PC-9 (cell line): ENCODE measurements around the gene GNAO1. TPM values are rescaled to one million over a fixed set of nuclear protein-coding genes. Genes with fewer than 3 reads are reported as not detected.
"Not testable (repeated sequence)": the region's sequence is repeated elsewhere in the genome, so short reads cannot be mapped to it uniquely, and the experiment has no call there.

Experiments
- BruUV-seq: library from RNA; stranded (reverse); fragments of 400-500 nt; replicated peaks from 2 replicates; lab custom pipeline; 2021; lab: Mats Ljungman, UMichigan
- CTCF ChIA-PET: fragments of 300-600 bp; sonication (Branson Sonifier 250); formaldehyde crosslinking; loops from one replicate; lab custom pipeline; 2022; ENCODE audit warnings: antibody characterized with exemption; lab: Charles Lee
- POLR2A ChIA-PET: fragments of 300-600 bp; sonication (Branson Sonifier 250); formaldehyde crosslinking; loops from one replicate; lab custom pipeline; 2022; ENCODE audit warnings: antibody characterized with exemption; ENCODE audit not compliant: unreplicated experiment; lab: Charles Lee
- DNase-seq, 2 experiments: peaks; one replicate each; pipeline versions ENCODE4 v3.0.0 to v3.0.0-alpha.2; 2015 to 2022; ENCODE audit warnings: mixed read lengths in 1 of 2
- H2AFZ ChIP-seq: fragments of 200-600 bp; sonication (generic); 2 replicates; pipeline ENCODE4 v1.8.1; 2017; ENCODE audit warnings: antibody characterized with exemption
- H3F3A ChIP-seq: fragments of 200-600 bp; sonication (generic); 2 replicates; pipeline ENCODE4 v1.8.1; 2017; ENCODE audit warnings: antibody characterized with exemption, mild to moderate bottlenecking, low read depth; ENCODE audit not compliant: insufficient read depth
- H3K27ac ChIP-seq: fragments of 200-600 bp; sonication (generic); 2 replicates; pipeline ENCODE4 v1.6.1; 2016; ENCODE audit warnings: mixed run types
- H3K27me3 ChIP-seq: fragments of 200-600 bp; sonication (generic); 2 replicates; pipeline ENCODE4 v1.6.1; 2016; ENCODE audit warnings: low read depth, mixed run types; ENCODE audit not compliant: insufficient read depth
- H3K36me3 ChIP-seq: fragments of 200-600 bp; sonication (generic); 2 replicates; pipeline ENCODE4 v1.6.1; 2016; ENCODE audit warnings: low read depth, mixed run types
- H3K4me1 ChIP-seq: fragments of 200-600 bp; sonication (generic); replicated peaks from 2 replicates; pipeline ENCODE4 v1.6.1; 2016; ENCODE audit warnings: mixed run types; ENCODE audit not compliant: insufficient read depth
- H3K4me2 ChIP-seq: fragments of 200-600 bp; sonication (generic); 2 replicates; pipeline ENCODE4 v1.6.1; 2017; ENCODE audit warnings: mixed run types
- H3K4me3 ChIP-seq: fragments of 200-600 bp; sonication (generic); 2 replicates; pipeline ENCODE4 v1.6.1; 2016; ENCODE audit warnings: mixed run types
- H3K79me2 ChIP-seq: fragments of 200-600 bp; sonication (generic); 2 replicates; pipeline ENCODE4 v1.6.1; 2017; ENCODE audit warnings: low read depth, mixed run types
- H3K9me2 ChIP-seq: fragments of 200-600 bp; sonication (generic); 2 replicates; pipeline ENCODE4 v1.8.1; 2017; ENCODE audit warnings: mild to moderate bottlenecking; ENCODE audit not compliant: insufficient read depth
- H3K9me3 ChIP-seq: fragments of 200-600 bp; sonication (generic); 2 replicates; pipeline ENCODE4 v1.8.1; 2016; ENCODE audit warnings: low read depth; ENCODE audit not compliant: insufficient read depth
- H4K20me1 ChIP-seq: fragments of 200-600 bp; sonication (generic); 2 replicates; pipeline ENCODE4 v1.8.1; 2017; ENCODE audit not compliant: insufficient read depth
- CTCF ChIP-seq: fragments of 200-600 bp; sonication (generic); conservative IDR thresholded peaks from 2 replicates; pipeline ENCODE4 v1.6.1; 2017; ENCODE audit warnings: mixed run types, antibody characterized with exemption, mild to moderate bottlenecking, moderate library complexity
- EZH2 ChIP-seq: fragments of 200-600 bp; sonication (generic); IDR thresholded peaks from 2 replicates; pipeline ENCODE4 v1.8.0; 2017; ENCODE audit warnings: antibody characterized with exemption, low read depth
- intact Hi-C: fragments of 100-400 bp; cut with micrococcal nuclease; formaldehyde crosslinking; loops from one replicate; pipeline ENCODE4 v1.10.0; 2022; ENCODE audit not compliant: unreplicated experiment
- total RNA-seq: library from RNA; stranded (reverse); gene quantifications from 2 replicates; pipeline ENCODE4 v1.2.3, GENCODE V29; 2021

GNAO1 gene
- total RNA-seq, 1 experiment from 2014 or later, result 2.8 TPM

- ChIA-PET CTCF (no interaction called here), POLR2A (no interaction called here)
- Histone ChIP-seq H3K9me2 (no peaks in the 10 kb centered on the region), H3K27me3 (no peaks in the 10 kb centered on the region), H3K79me2 (peaks cover 34% of the 10 kb centered on the region), H3K9me3 (no peaks in the 10 kb centered on the region), H2AFZ (no peak overlapping the region), H3K4me1 (peaks cover 45% of the 10 kb centered on the region), H3K4me2 (peak overlapping the region; percentile 43), H3K36me3 (peaks cover 16% of the 10 kb centered on the region), H3K27ac (peak overlapping the region; percentile 24; the same call in 1 of the 2 replicates), H3K4me3 (no peak overlapping the region), H3F3A (peaks cover 39% of the 10 kb centered on the region; the same call in 1 of the 2 replicates), H4K20me1 (peaks cover 3% of the 10 kb centered on the region; the same call in 1 of the 2 replicates)
- no peak for TF ChIP-seq EZH2
- no peak for TF ChIP-seq CTCF
- intact Hi-C loops, result loop anchor here (5.0 kb wide), 1 partner anchor 870 kb away; no protein-coding TSS in a partner anchor
- no TSS peak for BruUV-seq
- peak in 1 of 2 experiments; percentile 33 for DNase-seq
Observed at GRCh38 chr16:56372013-56372634, 180.8 kb downstream of the GNAO1 start.

DNA sequence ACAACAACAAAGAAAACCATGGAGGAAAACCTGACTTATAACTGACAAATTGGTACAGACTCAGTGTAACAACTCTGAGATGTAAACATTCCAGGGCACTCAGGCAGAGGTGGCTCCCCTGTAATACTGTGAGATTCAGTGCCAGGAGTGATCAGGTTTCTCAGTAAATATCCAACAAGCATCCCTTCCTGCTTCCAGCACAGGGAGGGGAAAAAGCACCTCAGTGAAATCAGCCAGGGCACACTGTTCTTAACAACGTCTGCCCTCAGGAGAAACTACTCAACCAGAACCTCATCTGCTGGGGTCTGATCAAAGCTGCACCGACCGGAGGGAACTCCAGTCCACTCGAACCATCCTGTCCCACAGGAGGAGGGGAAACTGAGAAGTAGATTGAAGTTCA, 181.7 kb downstream of the GNAO1 start:
- H3K4me3 ChIP-seq, result no peak overlapping the region
- BruUV-seq, result no TSS peak
- no peaks in the 10 kb centered on the region for H3K27me3 ChIP-seq
- H3K9me3 ChIP-seq, result no peaks in the 10 kb centered on the region
- peaks cover 3% of the 10 kb centered on the region; the same call in 1 of the 2 replicates for H4K20me1 ChIP-seq
- peaks cover 45% of the 10 kb centered on the region for H3K4me1 ChIP-seq
- no peak for TF ChIP-seq EZH2
- TF ChIP-seq CTCF, result no peak
- H3K36me3 ChIP-seq, result peaks cover 21% of the 10 kb centered on the region
- peaks cover 41% of the 10 kb centered on the region for H3K79me2 ChIP-seq
- peak; percentile 28 to 87 for DNase-seq
- ChIA-PET POLR2A (no interaction called here), CTCF (no interaction called here)
- intact Hi-C loops, result loop anchor here (5.0 kb wide), 1 partner anchor 871 kb away; no protein-coding TSS in a partner anchor
- H3K27ac ChIP-seq, result peak overlapping the region; percentile 24
- H3K4me2 ChIP-seq, result peak overlapping the region; percentile 43
- no peak overlapping the region for H2AFZ ChIP-seq
- H3F3A ChIP-seq, result peaks cover 47% of the 10 kb centered on the region; the same call in 1 of the 2 replicates
- no peaks in the 10 kb centered on the region; the same call in 1 of the 2 replicates for H3K9me2 ChIP-seq

- peaks cover 32% of the 10 kb centered on the region for H3K36me3 ChIP-seq
- H3K79me2 ChIP-seq, result peaks cover 38% of the 10 kb centered on the region
- H3K4me3 ChIP-seq, H4K20me1 ChIP-seq, POLR2A ChIA-PET, BruUV-seq, CTCF ChIA-PET, H3K27me3 ChIP-seq, H3K27ac ChIP-seq, DNase-seq, H3K4me2 ChIP-seq, H3K9me2 ChIP-seq, H2AFZ ChIP-seq, intact Hi-C loops, H3K9me3 ChIP-seq: not testable (repeated sequence)
- H3K4me1 ChIP-seq, result peaks cover 34% of the 10 kb centered on the region
- H3F3A ChIP-seq, result peaks cover 39% of the 10 kb centered on the region; the same call in 1 of the 2 replicates
Observed at GRCh38 chr16:56375792-56376191, 184.5 kb downstream of the GNAO1 start.

- POLR2A ChIA-PET, result interaction anchor here (0.5 kb wide), 1 partner anchor 18 kb away, joined by 5 read pairs; no protein-coding TSS in a partner anchor
- H3K27ac ChIP-seq, H4K20me1 ChIP-seq, H3K4me3 ChIP-seq, H3K27me3 ChIP-seq, H2AFZ ChIP-seq, CTCF ChIA-PET, H3K9me2 ChIP-seq, DNase-seq, intact Hi-C loops, H3K4me2 ChIP-seq, BruUV-seq: not testable (repeated sequence)
- H3K9me3 ChIP-seq, result peaks cover 16% of the 10 kb centered on the region
- H3F3A ChIP-seq, result peaks cover 32% of the 10 kb centered on the region
- H3K79me2 ChIP-seq, result peaks cover 26% of the 10 kb centered on the region
- H3K4me1 ChIP-seq, result peaks cover 19% of the 10 kb centered on the region
- peaks cover 50% of the 10 kb centered on the region for H3K36me3 ChIP-seq
Observed at GRCh38 chr16:56379044-56379443, 187.8 kb downstream of the GNAO1 start.

DNA sequence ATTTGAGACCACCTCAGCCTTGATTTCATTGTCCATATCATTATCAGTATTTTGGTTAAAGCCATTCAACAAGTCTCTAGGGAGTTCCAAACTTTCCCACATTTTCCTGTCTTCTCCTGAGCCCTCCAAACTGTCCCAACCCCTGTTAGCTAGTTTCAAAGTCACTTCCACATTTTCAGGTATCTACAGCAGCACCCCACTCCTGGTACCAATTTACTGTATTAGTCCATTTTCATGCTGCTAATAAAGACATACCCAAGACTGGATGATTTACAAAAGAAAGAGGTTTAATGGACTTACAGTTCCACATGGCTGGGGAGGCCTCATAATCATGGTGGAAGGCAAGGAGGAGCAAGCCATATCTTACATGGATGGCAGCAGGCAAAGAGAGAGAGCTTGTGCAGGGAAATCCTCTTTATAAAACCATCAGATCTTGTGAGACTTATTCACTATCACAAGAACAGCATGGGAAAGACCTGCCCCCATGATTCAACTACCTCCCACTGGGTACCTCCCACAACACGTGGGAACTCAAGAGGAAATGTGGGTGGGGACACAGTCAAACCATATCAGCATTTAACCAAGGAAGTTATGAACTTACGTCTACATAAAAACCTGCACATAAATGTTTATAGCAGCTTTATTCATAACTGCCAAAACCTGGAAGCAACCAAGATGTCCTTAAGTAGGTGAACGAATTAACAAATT, 189.6 kb downstream of the GNAO1 start:
- H3K9me2 ChIP-seq, H4K20me1 ChIP-seq, BruUV-seq, H3K27ac ChIP-seq, CTCF ChIA-PET, H3K27me3 ChIP-seq, H3K4me3 ChIP-seq, intact Hi-C loops, H2AFZ ChIP-seq, POLR2A ChIA-PET, H3K4me2 ChIP-seq: not testable (repeated sequence)
- peaks cover 32% of the 10 kb centered on the region for H3F3A ChIP-seq
- peak in 1 of 2 experiments; percentile 11 for DNase-seq
- peaks cover 26% of the 10 kb centered on the region for H3K79me2 ChIP-seq
- H3K9me3 ChIP-seq, result peaks cover 16% of the 10 kb centered on the region
- H3K4me1 ChIP-seq, result peaks cover 17% of the 10 kb centered on the region
- H3K36me3 ChIP-seq, result peaks cover 43% of the 10 kb centered on the region
